Kidney (tissue), 14 donors: Measurements from ENCODE around the gene PIP4K2A. TPM values are rescaled to one million over a fixed set of nuclear protein-coding genes. Genes with fewer than 3 reads are reported as not detected.

Experiments
- DNase-seq, 5 donors: peaks; one replicate each; pipeline ENCODE4 v3.0.0-alpha.2; 2013 to 2020
- FAIRE-seq: peaks from 2 replicates; lab custom pipeline; 2012; peaks lifted over from hg19 to GRCh38; lab: Jason Lieb, UNC
- H3K27ac ChIP-seq, 2 donors: one replicate each; pipeline ENCODE4 v1.7.0; 2013; ENCODE audit warnings: low read depth in 2 of 2, low read length in 2 of 2, inconsistent platforms in 1 of 2
- H3K27me3 ChIP-seq: one replicate; pipeline ENCODE4 v1.7.1; 2013; ENCODE audit warnings: low read length, inconsistent platforms; ENCODE audit not compliant: control insufficient read depth, insufficient read depth
- H3K36me3 ChIP-seq, 3 donors: one replicate each; pipeline versions ENCODE4 v1.7.0 to v1.7.1; 2013; ENCODE audit warnings: low read length in 3 of 3, control low read depth in 1 of 3, inconsistent platforms in 1 of 3; ENCODE audit not compliant: insufficient read depth in 3 of 3, control insufficient read depth in 2 of 3
- H3K4me1 ChIP-seq, 3 donors: one replicate each; pipeline versions ENCODE4 v1.7.0 to v1.7.1; 2013; ENCODE audit warnings: low read length in 3 of 3, inconsistent platforms in 1 of 3, low read depth in 1 of 3; ENCODE audit not compliant: control insufficient read depth in 2 of 3, insufficient read depth in 2 of 3
- H3K4me3 ChIP-seq, 3 donors: one replicate each; pipeline versions ENCODE4 v1.7.0 to v1.8.1; 2013; ENCODE audit warnings: low read length in 3 of 3, control low read depth in 1 of 3, inconsistent platforms in 1 of 3
- H3K9ac ChIP-seq, 3 donors: one replicate each; pipeline versions ENCODE4 v1.7.0 to v1.7.1; 2013; ENCODE audit warnings: low read length in 3 of 3, control low read depth in 1 of 3, inconsistent platforms in 1 of 3
- H3K9me3 ChIP-seq, 3 donors: one replicate each; pipeline versions ENCODE4 v1.7.0 to v1.7.1; 2013; ENCODE audit warnings: low read length in 3 of 3, control low read depth in 1 of 3, inconsistent platforms in 1 of 3; ENCODE audit not compliant: control insufficient read depth in 2 of 3, insufficient read depth in 1 of 3
- intact Hi-C: fragments of 100-400 bp; cut with DNase I; formaldehyde crosslinking; loops from one replicate; pipeline ENCODE4 v1.11.1; 2022
- polyA plus RNA-seq: library from polyadenylated mRNA; stranded (reverse); fragments of 350-450 nt; fragmentation: Illumina TruSeq; extraction: RNeasy Lipid Tissue Mini Kit (QIAGEN cat#74804); gene quantifications from one replicate; pipeline ENCODE4 v1.2.3, GENCODE V29; 2014; ENCODE audit warnings: low read depth, low replicate concordance; ENCODE audit not compliant: insufficient read depth
- total RNA-seq: library from RNA; stranded (reverse); fragmentation: NEBNext Ultra II Directional; extraction: Animal tissue kit (Norgen Biotek cat#: 25700); gene quantifications from one replicate; pipeline ENCODE4 v1.2.1, GENCODE V29; 2021
- TF ChIP-seq, protein P1 (sequence below): IDR thresholded peaks from 3 replicates; pipeline ENCODE4 v1.5.1; 2012; ENCODE audit warnings: mild to moderate bottlenecking, moderate library complexity, borderline replicate concordance; ENCODE audit not compliant: insufficient read depth; ENCODE audit errors: extremely low read depth
- donor health status: control.
- donor health status: control.
- donor health status: control.
- donor health status: control.
- donor health status: control.
- donor health status: DM: yes; HTN: yes; CAD: no.
- donor health status: Normal renal cell carcinoma (clear cell type).

The PIP4K2A gene
- total and polyA plus RNA-seq, 2 donors from 2014 or later: 12.2 to 54.6 TPM

DNA sequence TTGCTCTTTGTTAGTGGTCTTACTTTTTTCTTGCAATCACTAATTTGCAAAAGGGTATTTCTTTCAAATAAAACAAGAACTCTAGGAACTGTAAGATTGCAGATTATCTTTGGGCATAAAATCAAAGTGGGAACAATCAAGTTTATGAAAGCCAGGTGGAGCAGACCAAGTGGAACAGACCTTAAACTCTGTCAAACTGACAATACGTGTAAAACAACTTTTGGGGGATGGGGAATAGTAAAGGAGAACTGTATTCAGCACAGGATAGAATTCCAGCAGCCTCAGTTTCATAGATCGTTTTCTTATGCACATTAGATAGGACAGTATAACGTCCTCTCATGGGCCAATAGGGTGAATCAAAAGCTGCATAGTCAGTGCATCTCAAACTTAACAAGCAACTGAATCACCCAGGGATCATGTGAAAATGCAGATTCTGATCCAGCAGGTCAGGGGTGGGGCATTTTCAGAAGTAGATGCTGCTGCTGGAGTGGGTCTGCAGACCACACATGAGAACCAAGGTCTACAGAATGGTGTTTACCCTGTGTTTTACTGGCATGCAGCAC, 120.7 kb downstream of the PIP4K2A start:
- peaks cover 0 to 10% (median 5%) of the 10 kb centered on the region in 3 donors for H3K4me1 ChIP-seq
- TF ChIP-seq, protein P1, sequence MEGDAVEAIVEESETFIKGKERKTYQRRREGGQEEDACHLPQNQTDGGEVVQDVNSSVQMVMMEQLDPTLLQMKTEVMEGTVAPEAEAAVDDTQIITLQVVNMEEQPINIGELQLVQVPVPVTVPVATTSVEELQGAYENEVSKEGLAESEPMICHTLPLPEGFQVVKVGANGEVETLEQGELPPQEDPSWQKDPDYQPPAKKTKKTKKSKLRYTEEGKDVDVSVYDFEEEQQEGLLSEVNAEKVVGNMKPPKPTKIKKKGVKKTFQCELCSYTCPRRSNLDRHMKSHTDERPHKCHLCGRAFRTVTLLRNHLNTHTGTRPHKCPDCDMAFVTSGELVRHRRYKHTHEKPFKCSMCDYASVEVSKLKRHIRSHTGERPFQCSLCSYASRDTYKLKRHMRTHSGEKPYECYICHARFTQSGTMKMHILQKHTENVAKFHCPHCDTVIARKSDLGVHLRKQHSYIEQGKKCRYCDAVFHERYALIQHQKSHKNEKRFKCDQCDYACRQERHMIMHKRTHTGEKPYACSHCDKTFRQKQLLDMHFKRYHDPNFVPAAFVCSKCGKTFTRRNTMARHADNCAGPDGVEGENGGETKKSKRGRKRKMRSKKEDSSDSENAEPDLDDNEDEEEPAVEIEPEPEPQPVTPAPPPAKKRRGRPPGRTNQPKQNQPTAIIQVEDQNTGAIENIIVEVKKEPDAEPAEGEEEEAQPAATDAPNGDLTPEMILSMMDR: no peak
- FAIRE-seq (no peak), DNase-seq (peak in 2 of 5 donors; percentile 54 to 67)
- no peak overlapping the region for H3K9ac ChIP-seq
- H3K27ac ChIP-seq: no peak overlapping the region
- H3K36me3 ChIP-seq: peaks cover 0 to 8% (median 7%) of the 10 kb centered on the region in 3 donors
- no peak overlapping the region for H3K4me3 ChIP-seq
- H3K9me3 ChIP-seq: no peaks in the 10 kb centered on the region
- H3K27me3 ChIP-seq: no peaks in the 10 kb centered on the region
- intact Hi-C loops: loop anchor here (10.0 kb wide), 1 partner anchor 111 kb away; no protein-coding TSS in a partner anchor

DNA sequence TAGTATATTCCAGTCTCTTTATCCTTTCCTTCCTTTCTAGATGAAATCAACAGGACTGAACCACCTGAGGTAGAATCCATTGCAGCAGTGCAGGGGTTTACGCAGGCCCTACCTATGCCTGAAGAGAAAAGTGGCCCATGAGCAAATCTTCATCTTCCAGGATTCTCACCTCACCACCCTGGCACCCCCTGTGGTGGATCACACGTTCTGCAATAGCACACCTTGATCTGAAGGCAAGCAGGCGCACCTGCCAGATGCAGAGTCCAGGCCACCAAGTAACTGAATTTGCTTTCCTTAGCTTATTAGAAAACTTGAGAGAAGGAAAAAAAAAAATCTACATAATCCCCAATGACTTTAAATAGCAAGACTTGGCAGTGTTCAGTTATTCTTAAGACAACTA, 121.4 kb downstream of the PIP4K2A start:
- intact Hi-C loops: loop anchor here (10.0 kb wide), 1 partner anchor 112 kb away; no protein-coding TSS in a partner anchor
- H3K4me3 ChIP-seq: no peak overlapping the region
- peaks cover 0 to 8% (median 2%) of the 10 kb centered on the region in 3 donors for H3K4me1 ChIP-seq
- H3K27me3 ChIP-seq: no peaks in the 10 kb centered on the region
- TF ChIP-seq, protein P1: no peak
- no peak for DNase-seq
- no peak overlapping the region for H3K9ac ChIP-seq
- no peak overlapping the region for H3K27ac ChIP-seq
- H3K36me3 ChIP-seq: peaks cover 0 to 11% (median 9%) of the 10 kb centered on the region in 3 donors
- no peak for FAIRE-seq
- no peaks in the 10 kb centered on the region for H3K9me3 ChIP-seq

DNA sequence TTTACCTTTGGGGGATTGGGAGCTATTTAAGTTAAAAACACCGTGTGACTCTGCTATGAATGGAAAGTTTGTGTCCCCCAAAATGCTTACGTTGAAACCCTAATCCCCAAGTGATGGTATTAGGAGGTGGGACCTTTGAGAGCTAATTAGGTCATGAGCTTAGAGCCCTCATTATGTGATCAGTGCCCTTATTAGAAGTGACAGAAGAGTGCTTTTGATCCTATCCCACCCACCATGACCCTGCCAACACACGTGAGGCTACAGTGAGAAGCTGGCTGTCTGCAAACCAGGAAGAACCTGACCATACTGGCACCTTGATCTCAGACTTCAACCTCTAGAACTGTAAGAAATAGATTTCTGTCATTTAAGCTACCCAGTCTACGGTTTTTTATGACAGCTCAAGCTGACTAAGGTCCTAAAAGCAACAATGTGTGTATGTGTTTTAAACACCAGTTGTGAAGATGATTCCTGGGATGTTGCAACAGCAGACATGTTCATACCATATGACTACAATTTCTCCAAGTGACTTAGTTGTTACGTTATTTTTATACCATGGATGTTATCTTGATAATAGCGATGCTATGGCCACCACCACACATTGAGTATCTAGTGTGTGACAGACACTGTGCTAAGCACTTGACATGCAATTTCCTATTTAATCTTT, 124.4 kb downstream of the PIP4K2A start:
- H3K9me3 ChIP-seq: no peaks in the 10 kb centered on the region
- H3K9ac ChIP-seq: no peak overlapping the region
- intact Hi-C loops: loop anchor here (10.0 kb wide), 1 partner anchor 115 kb away; no protein-coding TSS in a partner anchor
- no peaks in the 10 kb centered on the region for H3K27me3 ChIP-seq
- FAIRE-seq (no peak), DNase-seq (no peak)
- TF ChIP-seq, protein P1: no peak
- peaks cover 0 to 16% (median 15%) of the 10 kb centered on the region in 3 donors for H3K36me3 ChIP-seq
- H3K4me1 ChIP-seq: peaks cover 0 to 2% (median 2%) of the 10 kb centered on the region in 3 donors
- no peak overlapping the region for H3K27ac ChIP-seq
- H3K4me3 ChIP-seq: no peak overlapping the region
